HuH-7 (cell line): ENCODE results near the gene TINAGL1.
A peak's percentile ranks its signal among the peaks of the same experiment; 100 is the strongest.

ENCODE experiments used
- DNase-seq: peaks from one replicate; pipeline ENCODE4 v3.0.0; 2011; ENCODE audit warnings: low spot score

Gene TINAGL1

GRCh38 chr1:31607360-31607759 lies 31.0 kb downstream of the TINAGL1 start:
- DNase-seq = no peak

DNA sequence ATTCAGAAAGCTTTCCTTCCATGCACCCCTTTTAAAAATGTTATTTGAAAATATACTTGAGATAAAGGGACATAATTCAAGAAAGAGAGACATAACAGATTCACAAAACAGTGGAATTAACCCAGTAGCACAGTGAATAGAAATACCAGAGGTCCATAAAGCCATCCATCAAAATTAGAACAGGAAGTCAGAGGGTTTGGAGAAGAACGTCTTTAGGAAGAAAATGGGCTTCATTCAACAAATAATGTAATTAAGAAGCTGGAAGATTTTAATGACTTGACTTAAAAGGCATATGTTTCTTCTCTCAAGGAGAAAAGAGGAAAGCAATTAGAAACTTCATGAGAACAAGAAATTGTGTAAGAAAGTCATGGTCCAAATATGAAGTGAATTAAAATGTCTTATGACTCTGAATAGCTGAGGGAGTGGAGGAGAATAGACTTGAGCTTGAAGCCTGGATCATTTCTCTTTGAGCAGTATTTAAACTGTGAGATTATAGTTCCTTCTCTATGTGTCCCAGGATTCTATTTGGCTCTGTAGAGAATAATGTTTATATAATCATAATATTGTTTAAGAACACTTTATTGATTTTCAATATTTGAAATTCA lies 33.3 kb downstream of the TINAGL1 start:
- DNase-seq = no peak

- no peak for DNase-seq
Observed at GRCh38 chr1:31614414-31615005, 38.2 kb downstream of the TINAGL1 start.

- no peak for DNase-seq
Observed at GRCh38 chr1:31615414-31615813, 39.1 kb downstream of the TINAGL1 start.

- DNase-seq = no peak
Observed at GRCh38 chr1:31615939-31616338, 39.6 kb downstream of the TINAGL1 start.

DNA sequence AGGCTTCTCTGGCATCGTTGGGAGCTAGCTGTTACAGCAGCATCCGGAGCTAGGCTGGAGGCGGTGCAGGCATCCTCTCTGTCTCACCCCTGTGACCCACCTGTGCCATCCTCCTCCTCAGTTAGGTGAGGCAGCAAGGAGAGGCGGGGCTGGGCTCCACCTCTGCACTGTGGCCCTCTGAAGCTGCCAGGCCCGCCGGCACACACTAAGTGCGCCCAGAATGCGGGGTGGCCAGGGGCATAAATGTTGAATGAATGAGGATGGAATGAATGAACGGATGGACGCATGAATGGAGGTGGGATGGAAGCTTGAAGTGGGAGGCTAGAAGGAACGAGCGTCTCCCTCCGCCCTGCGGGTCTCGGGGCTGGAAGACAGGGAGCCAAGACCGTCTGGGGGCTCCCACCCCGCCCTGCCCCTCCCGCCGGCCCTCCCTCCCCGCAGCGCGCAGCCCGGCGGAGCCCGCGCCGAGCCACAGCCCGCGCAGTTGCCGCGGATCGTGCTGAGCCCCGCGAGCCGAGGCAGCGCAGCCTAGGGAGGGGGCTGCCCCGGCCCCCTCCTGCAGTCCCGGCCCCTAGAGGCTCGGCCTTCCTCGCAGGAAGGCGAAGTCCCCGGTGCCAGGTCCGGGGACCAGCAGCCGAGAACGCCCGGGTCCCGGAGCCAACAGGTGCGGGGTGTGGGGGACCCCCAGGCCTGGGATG lies 41.1 kb downstream of the TINAGL1 start, which contains the start of gene HCRTR1:
TSS of gene HCRTR1 (plus strand) at position 472 of the 698 bp plus-strand sequence. CDS start 1,504 bp downstream, outside the sequence.
- DNase-seq = no peak

DNA sequence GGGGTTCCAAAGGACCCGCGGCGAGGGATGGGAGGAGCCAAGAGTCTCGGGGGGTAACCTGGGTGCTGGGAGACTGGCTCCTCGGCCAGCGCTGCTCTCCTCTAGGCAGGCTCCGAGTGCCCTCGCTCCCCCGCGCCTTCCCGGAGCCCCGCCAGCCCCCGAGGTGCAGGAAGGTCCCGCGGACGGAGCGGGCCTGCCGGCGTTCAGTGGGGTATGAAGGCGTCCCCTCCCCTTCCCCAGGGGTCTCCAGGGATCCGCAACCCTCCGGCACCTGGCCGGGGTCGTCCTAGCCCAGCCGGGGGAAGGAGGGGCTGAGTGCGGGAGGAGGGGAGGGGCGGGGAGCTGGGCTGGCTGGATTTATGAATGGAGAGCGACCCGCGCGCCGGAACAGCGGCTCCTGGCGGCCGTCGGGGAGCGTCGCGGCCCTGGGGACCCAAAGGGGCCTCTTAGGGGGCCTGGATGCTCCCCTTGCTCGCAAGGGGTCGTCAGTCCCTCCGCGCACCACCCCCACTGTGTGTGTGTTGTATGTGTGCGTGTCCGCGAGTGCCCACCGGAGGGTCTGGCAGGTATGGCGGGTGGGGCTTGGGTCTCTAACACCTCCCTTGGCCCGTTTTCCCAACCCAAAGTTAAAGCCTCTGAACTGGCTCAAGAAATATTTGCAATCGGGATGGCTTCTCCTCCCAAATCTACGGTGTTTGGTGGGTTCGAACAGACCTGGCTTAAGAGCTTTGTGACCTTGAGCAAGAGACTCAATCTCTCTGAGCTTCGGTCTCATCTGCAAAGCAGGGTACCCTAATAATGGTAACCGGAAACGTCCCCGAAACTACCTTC lies 41.8 kb downstream of the TINAGL1 start:
- DNase-seq = peak; percentile 76

GRCh38 chr1:31618916-31619846 lies 42.9 kb downstream of the TINAGL1 start:
- DNase-seq = no peak

DNA sequence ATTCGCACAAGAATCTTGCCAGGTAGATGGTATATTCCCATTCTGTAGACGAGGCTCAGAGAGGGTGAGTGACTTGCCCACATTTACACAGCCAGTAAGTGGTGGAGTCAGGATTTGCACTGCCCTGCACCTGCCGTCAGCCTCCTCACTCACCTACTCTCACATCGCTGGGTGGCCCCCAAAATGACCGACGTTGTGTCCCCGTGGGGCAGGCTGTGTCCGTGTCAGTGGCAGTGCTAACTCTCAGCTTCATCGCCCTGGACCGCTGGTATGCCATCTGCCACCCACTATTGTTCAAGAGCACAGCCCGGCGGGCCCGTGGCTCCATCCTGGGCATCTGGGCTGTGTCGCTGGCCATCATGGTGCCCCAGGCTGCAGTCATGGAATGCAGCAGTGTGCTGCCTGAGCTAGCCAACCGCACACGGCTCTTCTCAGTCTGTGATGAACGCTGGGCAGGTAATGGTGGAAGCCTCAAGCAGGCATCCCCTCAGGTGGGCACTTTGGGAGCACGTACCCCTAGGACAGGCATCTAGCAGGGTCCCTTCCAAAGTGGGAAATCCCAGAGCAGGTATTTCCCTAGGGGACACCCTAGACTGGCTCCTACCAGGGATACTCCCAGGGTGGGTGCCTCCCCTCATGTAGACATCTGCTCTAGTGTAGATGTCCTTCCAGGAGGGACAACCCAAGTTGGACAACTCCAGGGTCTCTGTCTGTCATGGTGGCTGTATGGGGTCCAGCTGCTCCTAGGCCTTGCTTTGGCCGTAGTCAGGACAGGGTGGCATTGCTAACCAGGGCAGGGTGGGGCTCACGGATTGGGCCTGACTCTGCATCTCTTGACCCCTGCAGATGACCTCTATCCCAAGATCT lies 44.5 kb downstream of the TINAGL1 start:
- DNase-seq = no peak

GRCh38 chr1:31621498-31621820 lies 45.1 kb downstream of the TINAGL1 start:
- no peak for DNase-seq

- no peak for DNase-seq
Observed at GRCh38 chr1:31621847-31622730, 45.8 kb downstream of the TINAGL1 start.

DNA sequence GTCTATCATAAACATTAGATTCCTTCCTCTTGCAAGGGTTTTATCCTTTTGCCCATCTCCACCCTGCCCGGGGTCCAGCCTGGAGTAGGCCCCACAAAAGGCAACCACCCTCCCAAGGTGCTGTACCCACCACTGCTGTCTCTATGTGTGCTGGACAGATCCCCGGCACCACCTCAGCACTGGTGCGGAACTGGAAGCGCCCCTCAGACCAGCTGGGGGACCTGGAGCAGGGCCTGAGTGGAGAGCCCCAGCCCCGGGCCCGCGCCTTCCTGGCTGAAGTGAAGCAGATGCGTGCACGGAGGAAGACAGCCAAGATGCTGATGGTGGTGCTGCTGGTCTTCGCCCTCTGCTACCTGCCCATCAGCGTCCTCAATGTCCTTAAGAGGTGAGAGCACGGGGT lies 47.0 kb downstream of the TINAGL1 start:
- no peak for DNase-seq

DNA sequence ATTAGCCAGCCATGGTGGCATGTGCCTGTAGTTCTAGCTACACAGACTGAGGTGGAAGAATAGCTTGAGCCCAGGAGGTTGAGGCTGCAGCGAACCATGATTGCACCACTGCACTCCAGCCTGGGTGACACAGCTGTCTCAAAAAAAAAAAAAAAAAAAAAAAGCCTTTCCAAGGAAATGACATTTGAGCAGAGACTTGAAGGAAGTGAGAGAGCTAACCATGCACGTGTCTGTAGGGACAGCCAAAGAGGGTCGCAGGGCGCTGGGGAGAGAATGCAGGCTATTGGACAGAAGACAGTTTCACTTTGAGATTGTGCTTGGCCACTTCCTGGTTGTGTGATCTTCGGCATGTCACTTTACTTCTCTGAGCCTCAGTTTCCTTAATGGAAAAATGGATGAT lies 48.0 kb downstream of the TINAGL1 start:
- no peak for DNase-seq

GRCh38 chr1:31624731-31625514 lies 48.6 kb downstream of the TINAGL1 start:
- no peak for DNase-seq

DNA sequence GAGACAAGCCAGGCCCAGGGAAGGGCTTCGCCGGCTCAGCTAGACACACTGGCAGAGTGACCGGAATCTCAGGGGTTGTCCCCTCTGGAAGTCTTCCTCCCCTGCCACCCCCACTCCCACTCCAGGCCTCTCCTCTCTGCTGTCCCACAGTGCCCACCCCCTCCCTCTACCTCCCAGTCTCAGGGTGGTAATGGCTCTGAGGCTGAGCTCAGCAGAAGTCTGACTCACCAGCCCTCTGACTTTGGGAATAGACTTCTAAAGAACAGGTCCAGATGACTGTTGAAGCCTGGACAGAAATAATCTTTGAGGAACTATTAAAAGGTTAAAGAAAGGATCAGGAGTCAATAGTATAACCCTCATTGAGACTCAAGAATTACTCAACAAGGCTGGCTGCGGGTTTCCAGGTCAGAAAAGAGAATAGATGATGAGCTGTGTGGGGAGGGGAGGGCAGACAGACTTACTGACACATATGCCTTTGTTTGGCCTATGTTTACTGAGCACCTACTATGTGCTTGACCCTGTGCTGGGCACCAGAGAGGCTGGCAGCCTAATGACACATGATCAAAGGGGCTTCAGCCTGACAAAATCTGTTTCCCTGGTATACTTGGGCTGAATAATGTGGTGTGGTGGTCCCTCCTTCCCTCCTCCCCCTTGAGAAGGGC lies 49.4 kb downstream of the TINAGL1 start:
- no peak for DNase-seq

GRCh38 chr1:31626223-31627207 lies 50.2 kb downstream of the TINAGL1 start:
- no peak for DNase-seq
